Gastrocnemius medialis (tissue), 4 donors: ENCODE measurements around the gene AEBP1.

Source experiments
- CTCF ChIP-seq, 5 experiments: fragments of 450-650 bp in 3 of 5; fragments of 200-600 bp in 2 of 5; sonication (generic) in 2 of 5; IDR thresholded peaks in 4 of 5; conservative IDR thresholded peaks in 1 of 5; 1 replicate in 4 of 5; 2 replicates in 1 of 5; pipeline ENCODE4 v1.5.1; 2016 to 2019; ENCODE audit warnings: antibody characterized with exemption in 5 of 5, mild to moderate bottlenecking in 3 of 5, moderate library complexity in 3 of 5
- POLR2A ChIP-seq, 2 donors: fragments of 450-650 bp; IDR thresholded peaks; one replicate each; pipeline ENCODE4 v1.6.1; 2017; ENCODE audit warnings: antibody characterized with exemption in 2 of 2, mild to moderate bottlenecking in 2 of 2, moderate library complexity in 2 of 2

- TF ChIP-seq CTCF (IDR thresholded peaks at IDR 0.05 in 4 of 5, conservative IDR thresholded peaks at IDR 0.05 in 1 of 5) = no peak
- peak; percentile 73 to 75 for TF ChIP-seq POLR2A (IDR thresholded peaks at IDR 0.05)
Measured at GRCh38 chr7:44065431-44066110, 38.6 kb upstream of the AEBP1 start, which contains the start of gene PGAM2.
